BLaER1 (cell line): ENCODE results near the gene CD44.

Source experiments
- H3K27ac ChIP-seq: shearing (Covaris generic); formaldehyde crosslinking; 2 replicates; pipeline ENCODE4 v1.8.1; 2022
- H3K27me3 ChIP-seq: shearing (Covaris generic); formaldehyde crosslinking; 2 replicates; pipeline ENCODE4 v1.8.1; 2022
- H3K36me3 ChIP-seq: shearing (Covaris generic); formaldehyde crosslinking; 2 replicates; pipeline ENCODE4 v1.8.1; 2022
- H3K4me1 ChIP-seq: shearing (Covaris generic); formaldehyde crosslinking; 2 replicates; pipeline ENCODE4 v1.8.1; 2022
- H3K4me2 ChIP-seq: shearing (Covaris generic); formaldehyde crosslinking; 2 replicates; pipeline ENCODE4 v1.8.1; 2022
- H3K4me3 ChIP-seq: shearing (Covaris generic); formaldehyde crosslinking; 2 replicates; pipeline ENCODE4 v1.8.1; 2022
- H3K9ac ChIP-seq: shearing (Covaris generic); formaldehyde crosslinking; 2 replicates; pipeline ENCODE4 v1.8.1; 2022
- H3K9me3 ChIP-seq: shearing (Covaris generic); formaldehyde crosslinking; 2 replicates; pipeline ENCODE4 v1.8.1; 2022
- H4K20me1 ChIP-seq: shearing (Covaris generic); formaldehyde crosslinking; 2 replicates; pipeline ENCODE4 v1.8.1; 2022
- Cebpa-rat ChIP-seq: shearing (Covaris generic); IDR thresholded peaks from 2 replicates; pipeline ENCODE4 v1.8.1; 2022

Gene CD44

DNA sequence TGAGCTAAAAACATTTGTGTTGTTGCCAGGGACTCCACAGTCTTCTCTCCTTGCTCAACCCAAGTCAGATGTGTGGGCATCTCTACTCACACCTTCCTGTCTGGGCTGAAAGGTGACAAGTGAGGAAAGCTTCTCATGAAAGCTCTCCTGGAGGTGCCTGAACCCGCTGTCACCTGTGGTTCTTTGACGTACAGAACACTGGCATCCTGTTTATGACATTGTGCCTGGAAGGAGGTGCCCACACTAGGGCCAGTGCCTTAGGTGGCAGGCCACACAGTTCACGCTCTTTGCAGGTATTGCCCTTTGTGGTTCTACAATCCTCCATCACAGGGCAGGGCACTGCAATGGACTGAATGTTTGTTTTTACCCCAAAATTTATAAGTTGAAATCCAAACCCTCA is 108.5 kb downstream of the CD44 start:
- Histone ChIP-seq H3K4me1 (no peaks in the 10 kb centered on the region), H3K4me3 (no peak overlapping the region), H3K4me2 (no peak overlapping the region), H3K9ac (no peak overlapping the region), H3K9me3 (peaks cover 9% of the 10 kb centered on the region), H3K27ac (no peak overlapping the region), H4K20me1 (no peaks in the 10 kb centered on the region), H3K27me3 (no peaks in the 10 kb centered on the region), H3K36me3 (no peaks in the 10 kb centered on the region)
- no peak for TF ChIP-seq Cebpa-rat

DNA sequence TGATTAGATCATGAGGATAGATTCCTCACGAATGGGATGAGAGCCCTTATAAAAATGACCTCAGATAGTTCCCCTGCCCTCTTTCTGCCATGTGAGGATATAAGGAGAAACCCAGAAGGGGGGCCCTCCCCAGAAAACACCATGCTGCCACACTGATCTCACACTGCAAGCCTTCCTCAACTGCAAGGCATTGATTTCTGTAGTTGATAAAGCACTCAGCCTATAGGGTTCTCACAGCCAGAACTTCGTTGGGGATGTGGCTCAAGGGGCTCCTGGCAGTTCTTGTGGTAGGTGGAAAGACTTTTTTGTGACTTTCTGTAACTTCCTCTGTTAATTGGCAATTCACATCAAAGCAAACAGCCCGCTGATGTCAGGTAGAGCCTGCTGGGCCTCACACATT is 108.9 kb downstream of the CD44 start:
- no peak overlapping the region for H3K9ac ChIP-seq
- H3K27ac ChIP-seq: no peak overlapping the region
- H3K4me2 ChIP-seq: no peak overlapping the region
- H3K9me3 ChIP-seq: peaks cover 9% of the 10 kb centered on the region
- no peaks in the 10 kb centered on the region for H3K27me3 ChIP-seq
- H4K20me1 ChIP-seq: no peaks in the 10 kb centered on the region
- H3K4me3 ChIP-seq: no peak overlapping the region
- H3K36me3 ChIP-seq: no peaks in the 10 kb centered on the region
- no peaks in the 10 kb centered on the region for H3K4me1 ChIP-seq
- no peak for TF ChIP-seq Cebpa-rat

- Histone ChIP-seq H3K9ac (no peak overlapping the region), H3K4me2 (no peak overlapping the region), H3K36me3 (no peaks in the 10 kb centered on the region), H3K4me3 (no peak overlapping the region), H3K27ac (no peak overlapping the region), H4K20me1 (no peaks in the 10 kb centered on the region), H3K9me3 (peaks cover 9% of the 10 kb centered on the region), H3K4me1 (no peaks in the 10 kb centered on the region), H3K27me3 (no peaks in the 10 kb centered on the region)
- TF ChIP-seq Cebpa-rat: no peak
These were observed 109.8 kb downstream of the CD44 start for GRCh38 chr11:35248558-35249323.

DNA sequence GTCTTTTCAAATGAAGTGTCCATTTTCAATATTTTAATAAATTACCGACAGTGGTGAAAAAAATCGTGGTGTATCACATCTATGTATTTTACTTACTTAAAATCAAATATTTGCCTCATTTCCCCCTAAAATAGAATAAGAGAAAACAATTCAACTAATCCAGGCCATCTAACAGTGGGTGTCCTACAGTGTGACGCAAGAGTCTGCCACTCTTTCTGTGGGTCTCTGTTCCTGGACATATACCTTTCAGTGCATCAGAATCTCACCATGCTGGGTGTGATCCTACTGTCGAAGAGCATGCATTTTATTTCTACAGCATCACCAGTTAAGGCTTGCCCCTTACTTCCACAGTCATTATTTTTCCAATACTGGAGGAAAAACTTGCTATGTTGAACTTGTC is 111.2 kb downstream of the CD44 start:
- TF ChIP-seq Cebpa-rat: no peak
- Histone ChIP-seq H3K9ac (no peak overlapping the region), H3K9me3 (peaks cover 9% of the 10 kb centered on the region), H3K27ac (no peak overlapping the region), H4K20me1 (no peaks in the 10 kb centered on the region), H3K27me3 (no peaks in the 10 kb centered on the region), H3K4me3 (no peak overlapping the region), H3K4me2 (no peak overlapping the region), H3K36me3 (no peaks in the 10 kb centered on the region), H3K4me1 (no peaks in the 10 kb centered on the region)

GRCh38 chr11:35250621-35251020 is 111.7 kb downstream of the CD44 start:
- TF ChIP-seq Cebpa-rat: no peak
- no peak overlapping the region for H3K4me3 ChIP-seq
- H3K9me3 ChIP-seq: peaks cover 9% of the 10 kb centered on the region
- no peak overlapping the region for H3K4me2 ChIP-seq
- H3K27me3 ChIP-seq: no peaks in the 10 kb centered on the region
- no peak overlapping the region for H3K27ac ChIP-seq
- no peak overlapping the region for H3K9ac ChIP-seq
- no peaks in the 10 kb centered on the region for H3K36me3 ChIP-seq
- no peaks in the 10 kb centered on the region for H4K20me1 ChIP-seq
- H3K4me1 ChIP-seq: no peaks in the 10 kb centered on the region

DNA sequence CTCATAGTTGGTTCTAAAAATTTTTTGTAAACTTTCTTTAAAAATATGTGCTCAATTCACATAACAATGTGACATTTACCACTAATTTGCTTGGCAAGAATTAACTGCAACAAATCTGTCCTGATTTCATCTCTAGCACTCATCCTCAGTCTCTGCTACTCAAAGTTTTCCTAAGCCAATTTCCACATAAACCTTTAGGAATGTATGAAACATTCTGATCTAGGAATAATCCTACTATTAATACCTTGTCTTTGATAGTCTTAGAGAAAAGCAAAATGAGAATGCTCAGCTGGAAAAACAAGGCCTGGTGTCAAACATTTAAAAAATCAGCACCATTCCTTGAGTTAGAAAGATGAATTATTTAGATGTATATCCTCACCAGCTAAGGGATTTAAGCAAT is 114.3 kb downstream of the CD44 start:
- no peaks in the 10 kb centered on the region for H4K20me1 ChIP-seq
- peaks cover 5% of the 10 kb centered on the region for H3K9me3 ChIP-seq
- no peak for TF ChIP-seq Cebpa-rat
- H3K4me3 ChIP-seq: no peak overlapping the region
- H3K9ac ChIP-seq: no peak overlapping the region
- no peak overlapping the region for H3K27ac ChIP-seq
- no peaks in the 10 kb centered on the region for H3K27me3 ChIP-seq
- no peak overlapping the region for H3K4me2 ChIP-seq
- no peaks in the 10 kb centered on the region for H3K36me3 ChIP-seq
- H3K4me1 ChIP-seq: no peaks in the 10 kb centered on the region

GRCh38 chr11:35255514-35255913 is 116.5 kb downstream of the CD44 start:
- no peak overlapping the region for H3K27ac ChIP-seq
- no peaks in the 10 kb centered on the region for H3K27me3 ChIP-seq
- no peaks in the 10 kb centered on the region for H4K20me1 ChIP-seq
- no peak for TF ChIP-seq Cebpa-rat
- H3K4me2 ChIP-seq: no peak overlapping the region
- no peak overlapping the region for H3K9ac ChIP-seq
- H3K4me3 ChIP-seq: no peak overlapping the region
- no peaks in the 10 kb centered on the region for H3K4me1 ChIP-seq
- no peaks in the 10 kb centered on the region for H3K9me3 ChIP-seq
- no peaks in the 10 kb centered on the region for H3K36me3 ChIP-seq

- Histone ChIP-seq H3K4me3 (no peak overlapping the region), H3K4me1 (no peaks in the 10 kb centered on the region), H3K36me3 (no peaks in the 10 kb centered on the region), H3K27me3 (no peaks in the 10 kb centered on the region), H4K20me1 (no peaks in the 10 kb centered on the region), H3K27ac (no peak overlapping the region), H3K9me3 (no peaks in the 10 kb centered on the region), H3K9ac (no peak overlapping the region), H3K4me2 (no peak overlapping the region)
- no peak for TF ChIP-seq Cebpa-rat
These were observed 117.3 kb downstream of the CD44 start for GRCh38 chr11:35256296-35256695.

GRCh38 chr11:35257281-35257680 is 118.3 kb downstream of the CD44 start:
- H3K4me2 ChIP-seq: no peak overlapping the region
- no peak for TF ChIP-seq Cebpa-rat
- H3K36me3 ChIP-seq: no peaks in the 10 kb centered on the region
- no peak overlapping the region for H3K4me3 ChIP-seq
- H3K9me3 ChIP-seq: no peaks in the 10 kb centered on the region
- H3K27me3 ChIP-seq: no peaks in the 10 kb centered on the region
- H3K9ac ChIP-seq: no peak overlapping the region
- no peak overlapping the region for H3K27ac ChIP-seq
- no peaks in the 10 kb centered on the region for H4K20me1 ChIP-seq
- H3K4me1 ChIP-seq: no peaks in the 10 kb centered on the region

DNA sequence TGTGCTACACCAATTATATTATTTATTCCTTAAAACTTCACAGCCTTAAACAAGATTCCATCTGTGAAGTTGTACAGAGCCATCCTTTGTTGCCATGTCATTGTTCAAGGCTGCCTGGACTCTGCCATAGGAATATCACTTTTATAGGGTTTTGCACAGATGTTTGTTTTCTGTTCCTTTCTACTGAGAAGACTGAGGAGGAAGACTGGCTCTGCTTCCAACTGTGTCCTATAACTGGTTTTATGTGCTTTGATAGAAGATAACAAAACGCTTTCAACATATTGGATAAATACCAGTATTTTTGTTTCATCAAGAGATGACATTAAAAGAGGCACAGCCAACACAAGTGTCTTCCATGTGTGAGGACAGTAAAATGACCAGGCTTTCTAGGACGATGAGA is 120.6 kb downstream of the CD44 start:
- no peak overlapping the region for H3K9ac ChIP-seq
- no peaks in the 10 kb centered on the region for H3K27me3 ChIP-seq
- no peaks in the 10 kb centered on the region for H3K4me1 ChIP-seq
- no peaks in the 10 kb centered on the region for H3K36me3 ChIP-seq
- no peak for TF ChIP-seq Cebpa-rat
- H3K27ac ChIP-seq: no peak overlapping the region
- H3K9me3 ChIP-seq: no peaks in the 10 kb centered on the region
- H3K4me3 ChIP-seq: no peak overlapping the region
- no peak overlapping the region for H3K4me2 ChIP-seq
- no peaks in the 10 kb centered on the region for H4K20me1 ChIP-seq
